ENCODE data around the gene STK39.

The STK39 gene

GRCh38 chr2:167963899-167964649, 283.3 kb downstream of the STK39 start:
- Mint-ChIP-seq H3K9me3 (no peaks in the 10 kb centered on the region), H3K27me3 (no peaks in the 10 kb centered on the region), H3K4me3 (no peak overlapping the region), H3K27ac (no peak overlapping the region), H3K36me3 (peaks cover 25% of the 10 kb centered on the region), H3K4me1 (no peaks in the 10 kb centered on the region)

GRCh38 chr2:167962436-167963226, 284.8 kb downstream of the STK39 start:
- Mint-ChIP-seq H3K36me3 (peaks cover 28% of the 10 kb centered on the region), H3K27ac (no peak overlapping the region), H3K4me3 (no peak overlapping the region), H3K4me1 (no peaks in the 10 kb centered on the region), H3K27me3 (no peaks in the 10 kb centered on the region), H3K9me3 (no peaks in the 10 kb centered on the region)

- H3K36me3 Mint-ChIP-seq, result peaks cover 25% of the 10 kb centered on the region
- no peak overlapping the region for H3K4me3 Mint-ChIP-seq
- H3K9me3 Mint-ChIP-seq, result no peaks in the 10 kb centered on the region
- no peaks in the 10 kb centered on the region for H3K4me1 Mint-ChIP-seq
- H3K27ac Mint-ChIP-seq, result no peak overlapping the region
- no peaks in the 10 kb centered on the region for H3K27me3 Mint-ChIP-seq
Observed at GRCh38 chr2:167961536-167962048, 285.8 kb downstream of the STK39 start.

GRCh38 chr2:167960089-167960747, 287.2 kb downstream of the STK39 start:
- no peaks in the 10 kb centered on the region for H3K27me3 Mint-ChIP-seq
- no peak overlapping the region for H3K4me3 Mint-ChIP-seq
- no peaks in the 10 kb centered on the region for H3K4me1 Mint-ChIP-seq
- peaks cover 19% of the 10 kb centered on the region for H3K36me3 Mint-ChIP-seq
- no peak overlapping the region for H3K27ac Mint-ChIP-seq
- H3K9me3 Mint-ChIP-seq, result no peaks in the 10 kb centered on the region

- no peaks in the 10 kb centered on the region for H3K9me3 Mint-ChIP-seq
- no peaks in the 10 kb centered on the region for H3K27me3 Mint-ChIP-seq
- no peaks in the 10 kb centered on the region for H3K4me1 Mint-ChIP-seq
- peaks cover 14% of the 10 kb centered on the region for H3K36me3 Mint-ChIP-seq
- H3K4me3 Mint-ChIP-seq, result no peak overlapping the region
- no peak overlapping the region for H3K27ac Mint-ChIP-seq
Observed at GRCh38 chr2:167957662-167958061, 289.7 kb downstream of the STK39 start.

GRCh38 chr2:167955264-167955906, 292.0 kb downstream of the STK39 start:
- peaks cover 5% of the 10 kb centered on the region for H3K36me3 Mint-ChIP-seq
- no peak overlapping the region for H3K4me3 Mint-ChIP-seq
- H3K27me3 Mint-ChIP-seq, result no peaks in the 10 kb centered on the region
- H3K27ac Mint-ChIP-seq, result no peak overlapping the region
- H3K9me3 Mint-ChIP-seq, result no peaks in the 10 kb centered on the region
- no peaks in the 10 kb centered on the region for H3K4me1 Mint-ChIP-seq

- Mint-ChIP-seq H3K4me3 (no peak overlapping the region), H3K9me3 (no peaks in the 10 kb centered on the region), H3K36me3 (peaks cover 7% of the 10 kb centered on the region), H3K4me1 (no peaks in the 10 kb centered on the region), H3K27me3 (no peaks in the 10 kb centered on the region), H3K27ac (no peak overlapping the region)
Observed at GRCh38 chr2:167954495-167954894, 292.9 kb downstream of the STK39 start.

GRCh38 chr2:167953776-167954175, 293.6 kb downstream of the STK39 start:
- Mint-ChIP-seq H3K9me3 (peaks cover 4% of the 10 kb centered on the region), H3K27me3 (no peaks in the 10 kb centered on the region), H3K4me3 (no peak overlapping the region), H3K4me1 (no peaks in the 10 kb centered on the region), H3K36me3 (peaks cover 7% of the 10 kb centered on the region), H3K27ac (no peak overlapping the region)

GRCh38 chr2:167950571-167950970, 296.8 kb downstream of the STK39 start:
- Mint-ChIP-seq H3K27me3 (no peaks in the 10 kb centered on the region), H3K4me3 (no peak overlapping the region), H3K9me3 (peaks cover 12% of the 10 kb centered on the region), H3K36me3 (peaks cover 5% of the 10 kb centered on the region), H3K27ac (no peak overlapping the region), H3K4me1 (no peaks in the 10 kb centered on the region)

- no peaks in the 10 kb centered on the region for H3K4me1 Mint-ChIP-seq
- no peaks in the 10 kb centered on the region for H3K27me3 Mint-ChIP-seq
- peaks cover 12% of the 10 kb centered on the region for H3K9me3 Mint-ChIP-seq
- no peak overlapping the region for H3K27ac Mint-ChIP-seq
- H3K4me3 Mint-ChIP-seq, result no peak overlapping the region
- H3K36me3 Mint-ChIP-seq, result peaks cover 3% of the 10 kb centered on the region
Observed at GRCh38 chr2:167946441-167946841, 301.0 kb downstream of the STK39 start.

GRCh38 chr2:167945660-167946368, 301.6 kb downstream of the STK39 start:
- Mint-ChIP-seq H3K27me3 (peaks cover 2% of the 10 kb centered on the region), H3K4me3 (no peak overlapping the region), H3K4me1 (no peaks in the 10 kb centered on the region), H3K9me3 (peaks cover 12% of the 10 kb centered on the region), H3K36me3 (peaks cover 3% of the 10 kb centered on the region), H3K27ac (no peak overlapping the region)

- peaks cover 3% of the 10 kb centered on the region for H3K36me3 Mint-ChIP-seq
- H3K4me3 Mint-ChIP-seq, result no peak overlapping the region
- H3K27me3 Mint-ChIP-seq, result peaks cover 3% of the 10 kb centered on the region
- H3K4me1 Mint-ChIP-seq, result no peaks in the 10 kb centered on the region
- H3K27ac Mint-ChIP-seq, result no peak overlapping the region
- H3K9me3 Mint-ChIP-seq, result peaks cover 12% of the 10 kb centered on the region
Observed at GRCh38 chr2:167944825-167945659, 302.4 kb downstream of the STK39 start.

- no peak overlapping the region for H3K27ac Mint-ChIP-seq
- H3K27me3 Mint-ChIP-seq, result peaks cover 3% of the 10 kb centered on the region
- H3K9me3 Mint-ChIP-seq, result peaks cover 9% of the 10 kb centered on the region
- H3K4me3 Mint-ChIP-seq, result no peak overlapping the region
- H3K4me1 Mint-ChIP-seq, result no peaks in the 10 kb centered on the region
- H3K36me3 Mint-ChIP-seq, result no peaks in the 10 kb centered on the region
Observed at GRCh38 chr2:167943897-167944296, 303.5 kb downstream of the STK39 start.

- H3K9me3 Mint-ChIP-seq, result peaks cover 3% of the 10 kb centered on the region
- no peak overlapping the region for H3K4me3 Mint-ChIP-seq
- H3K27ac Mint-ChIP-seq, result no peak overlapping the region
- no peaks in the 10 kb centered on the region for H3K36me3 Mint-ChIP-seq
- H3K27me3 Mint-ChIP-seq, result peaks cover 3% of the 10 kb centered on the region
- no peaks in the 10 kb centered on the region for H3K4me1 Mint-ChIP-seq
Observed at GRCh38 chr2:167943368-167943767, 304.0 kb downstream of the STK39 start.
